Liver (tissue), 3 donors: ENCODE data around the gene PPP3CA.

Experiments
- CTCF ChIP-seq: fragments of 150-350 bp; IDR thresholded peaks from 2 replicates; pipeline ENCODE4 v1.5.1; 2017; ENCODE audit warnings: improper control_type of control experiment, low read depth, low read length; ENCODE audit not compliant: missing input control
- FOXA2 ChIP-seq: IDR thresholded peaks from 2 replicates; pipeline ENCODE4 v1.6.1; 2016; ENCODE audit warnings: antibody characterized with exemption
- MAX ChIP-seq: IDR thresholded peaks from 2 replicates; pipeline ENCODE4 v1.6.1; 2016; ENCODE audit warnings: antibody characterized with exemption
- NR2F2 ChIP-seq: IDR thresholded peaks from 2 replicates; pipeline ENCODE4 v1.6.1; 2016; ENCODE audit warnings: antibody characterized with exemption
- RXRA ChIP-seq, 2 donors: IDR thresholded peaks; 2 replicates each; pipeline ENCODE4 v1.6.1; 2017 to 2018; ENCODE audit warnings: antibody characterized with exemption in 2 of 2, mild to moderate bottlenecking in 1 of 2
- donor health status: healthy.
- donor health status: healthy.

GRCh38 chr4:101000496-101000895, 346.8 kb downstream of the PPP3CA start:
- no peak for TF ChIP-seq MAX
- no peak for TF ChIP-seq CTCF
- no peak for TF ChIP-seq NR2F2
- TF ChIP-seq FOXA2, result no peak
- no peak for TF ChIP-seq RXRA (IDR thresholded peaks at IDR 0.05)
